Inflammatory macrophage treated with lipopolysaccharide for 4 hours (primary cell): ENCODE data around the gene TMPRSS11D.
A peak's percentile ranks its signal among the peaks of the same experiment; 100 is the strongest.

Experiments
- DNase-seq: peaks from one replicate; pipeline ENCODE4 v3.0.0-alpha.2; 2020

Gene TMPRSS11D

DNA sequence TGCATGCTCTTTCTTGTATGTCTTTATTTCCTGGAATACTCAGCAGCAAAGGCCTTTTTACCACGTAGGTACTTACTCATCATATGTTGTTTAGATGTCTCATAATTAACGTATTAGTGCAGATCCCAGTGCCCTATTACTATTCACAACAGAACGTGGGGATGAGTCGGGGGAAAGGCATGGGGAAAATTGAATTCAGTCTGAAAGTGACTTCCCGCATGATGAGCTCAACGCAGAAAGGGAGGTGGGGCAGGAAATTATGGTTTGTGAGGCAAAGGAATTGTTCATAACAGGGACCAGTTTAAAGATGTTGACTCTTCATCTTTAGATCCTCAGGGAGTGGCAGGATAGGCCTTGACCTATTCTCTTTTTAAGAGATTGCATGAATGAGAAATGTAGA lies 2.0 kb upstream of the TMPRSS11D start:
- DNase-seq = peak; percentile 54

GRCh38 chr4:67884701-67885100 lies 899 bp upstream of the TMPRSS11D start:
- DNase-seq = peak; percentile 58

GRCh38 chr4:67883458-67883857 lies 344 bp downstream of the TMPRSS11D start:
- peak; percentile 79 for DNase-seq

DNA sequence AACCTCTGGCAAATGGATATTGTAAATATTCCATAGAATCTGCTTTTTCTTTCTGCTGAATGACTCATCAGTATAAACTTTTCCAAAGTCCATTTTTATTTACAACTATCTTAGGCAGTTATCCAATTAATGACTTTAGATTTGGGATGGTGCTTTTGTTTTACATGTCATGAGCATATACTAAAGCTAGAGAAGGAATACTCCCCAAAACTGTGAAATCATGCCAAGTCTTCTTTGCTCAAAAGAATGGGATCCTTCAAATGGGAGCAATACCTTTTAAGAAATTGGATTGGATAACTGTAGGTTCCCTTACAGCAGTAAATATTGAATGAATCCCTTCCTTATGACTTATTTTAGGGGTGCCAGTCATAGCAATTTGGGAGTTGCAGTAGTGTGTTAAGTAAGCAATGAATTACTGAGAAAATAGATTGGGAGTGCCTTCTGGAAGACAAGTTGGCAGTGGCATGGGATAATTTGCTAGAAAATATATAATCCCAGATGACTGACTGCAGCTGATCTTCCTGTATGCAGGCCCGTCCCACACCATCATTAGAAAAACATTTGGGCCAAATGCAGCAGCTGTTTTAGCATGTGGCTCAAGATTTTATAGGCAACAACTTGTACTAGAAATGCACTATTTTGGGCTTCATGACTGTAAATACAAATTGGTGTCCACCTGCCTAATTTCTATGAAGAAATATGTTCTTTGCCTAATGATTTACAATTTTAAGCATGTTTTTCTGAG lies 2.8 kb downstream of the TMPRSS11D start:
- DNase-seq = no peak

DNA sequence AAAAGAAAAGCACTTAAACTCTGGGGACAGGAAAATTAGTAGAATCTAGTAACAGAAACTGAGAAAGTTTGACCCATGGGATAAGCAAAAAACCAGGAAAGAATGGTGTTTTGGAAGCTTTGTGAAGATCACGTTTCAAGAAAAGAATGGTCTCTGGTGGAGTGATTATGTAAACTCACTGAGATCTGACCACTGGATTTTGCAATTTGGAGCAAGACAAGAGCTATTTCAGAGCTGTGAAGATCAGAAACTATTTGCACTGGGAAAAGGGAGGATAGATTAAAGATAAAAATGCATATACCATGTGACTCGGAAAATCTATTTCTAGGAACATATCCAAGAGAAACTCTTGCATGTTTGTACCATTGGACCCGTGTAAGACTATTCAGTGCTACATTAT lies 4.3 kb downstream of the TMPRSS11D start:
- DNase-seq = peak; percentile 16

DNA sequence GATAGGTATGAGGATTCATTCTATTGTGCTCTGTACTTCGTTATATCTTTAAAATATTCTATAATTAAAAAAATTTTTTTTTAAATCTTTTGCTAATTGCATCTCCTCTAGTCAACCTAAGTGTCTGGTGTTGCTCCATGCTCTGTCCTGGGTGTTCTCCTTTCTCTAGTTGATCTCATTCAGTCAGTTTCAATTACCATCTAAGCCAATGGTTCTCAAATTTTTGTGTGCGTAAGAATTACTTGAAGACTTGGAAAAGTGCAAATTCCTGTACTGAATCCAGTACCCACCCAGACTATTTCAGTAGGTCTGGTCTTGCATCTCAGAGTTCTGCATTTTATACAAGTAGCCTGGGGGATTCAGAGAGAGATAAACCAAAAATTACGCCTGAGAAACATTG lies 6.7 kb downstream of the TMPRSS11D start:
- DNase-seq = no peak

DNA sequence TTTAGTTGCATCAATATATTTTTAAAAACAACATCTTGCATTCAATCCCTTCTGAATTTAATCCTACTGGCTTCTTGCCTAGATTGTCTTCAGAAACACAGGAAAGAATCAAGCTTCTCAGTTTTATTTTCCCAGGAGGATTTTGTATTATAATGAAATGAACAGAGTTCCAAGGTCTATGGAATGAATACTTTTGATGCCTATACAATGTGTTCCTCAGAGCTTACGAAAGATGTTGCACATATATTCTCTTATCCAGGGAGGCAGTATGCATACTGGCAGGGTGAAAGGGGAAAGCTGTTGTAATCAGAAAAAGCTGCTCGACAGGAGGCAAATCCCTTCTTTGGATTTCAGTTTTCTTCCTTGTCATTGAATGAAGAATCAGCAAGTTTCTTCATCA lies 8.8 kb downstream of the TMPRSS11D start:
- DNase-seq = no peak

DNA sequence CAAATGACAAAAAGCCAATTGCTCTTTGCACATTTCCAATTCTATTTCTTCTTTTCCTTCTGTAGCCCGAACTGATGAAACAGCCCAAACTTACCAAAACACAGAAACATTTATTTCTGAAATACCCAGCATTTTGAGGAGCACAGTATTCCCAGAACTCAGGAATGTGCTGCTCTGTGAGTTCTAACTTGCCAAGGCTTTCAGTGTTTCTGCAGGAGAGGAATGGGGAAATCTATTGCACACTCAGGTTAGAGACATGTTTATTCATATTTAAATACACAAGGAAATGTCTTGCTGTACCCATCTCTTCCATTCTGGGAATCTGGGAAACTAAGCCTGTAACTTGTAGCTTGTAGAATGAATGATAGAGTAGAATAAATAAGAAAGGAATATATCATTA lies 10.7 kb downstream of the TMPRSS11D start:
- no peak for DNase-seq

GRCh38 chr4:67871867-67872266 lies 11.9 kb downstream of the TMPRSS11D start:
- peak; percentile 57 for DNase-seq

GRCh38 chr4:67869580-67870190 lies 14.1 kb downstream of the TMPRSS11D start:
- DNase-seq = no peak

- DNase-seq = no peak
Measured at GRCh38 chr4:67861513-67861912, 22.3 kb downstream of the TMPRSS11D start.

DNA sequence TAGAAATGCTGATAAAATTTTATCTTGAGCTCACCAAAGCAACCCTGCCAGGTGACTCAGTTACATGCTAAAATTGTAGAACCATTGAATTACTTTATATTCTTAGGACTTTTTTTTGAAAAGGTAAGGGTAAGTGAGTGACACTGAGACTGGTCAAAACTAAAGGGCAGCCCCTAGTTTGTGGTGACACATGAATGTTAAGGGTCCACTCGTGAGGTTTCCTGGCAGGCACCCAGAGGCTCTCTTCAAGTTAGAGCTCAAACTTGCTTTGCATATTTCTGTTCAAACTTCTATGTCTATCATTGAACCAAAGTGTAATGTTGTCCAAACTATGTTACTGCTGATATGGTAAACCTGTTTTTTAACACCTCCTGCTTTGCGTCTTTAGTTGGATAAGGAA lies 30.5 kb downstream of the TMPRSS11D start:
- DNase-seq = no peak

GRCh38 chr4:67820903-67821302 lies 62.9 kb downstream of the TMPRSS11D start:
- no peak for DNase-seq

DNA sequence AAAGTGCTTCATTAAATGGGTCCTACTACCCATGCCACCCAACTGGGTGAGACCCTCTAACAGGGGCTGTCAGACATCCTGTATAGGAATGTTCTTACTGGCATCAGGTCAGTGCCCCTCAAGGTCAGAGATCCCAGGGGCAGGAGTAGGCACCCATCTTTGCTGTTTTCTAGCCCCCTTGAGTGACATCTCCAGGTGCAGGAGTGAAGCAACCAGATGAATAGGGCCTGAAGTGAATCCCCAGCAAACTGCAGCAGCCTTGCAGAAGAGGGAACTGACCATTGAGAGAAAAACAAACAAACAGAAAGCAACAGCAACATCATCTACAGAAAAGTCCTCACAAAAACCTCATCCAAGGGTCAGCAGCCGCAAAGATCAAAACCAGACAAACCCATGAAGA lies 73.8 kb downstream of the TMPRSS11D start:
- DNase-seq = no peak

DNA sequence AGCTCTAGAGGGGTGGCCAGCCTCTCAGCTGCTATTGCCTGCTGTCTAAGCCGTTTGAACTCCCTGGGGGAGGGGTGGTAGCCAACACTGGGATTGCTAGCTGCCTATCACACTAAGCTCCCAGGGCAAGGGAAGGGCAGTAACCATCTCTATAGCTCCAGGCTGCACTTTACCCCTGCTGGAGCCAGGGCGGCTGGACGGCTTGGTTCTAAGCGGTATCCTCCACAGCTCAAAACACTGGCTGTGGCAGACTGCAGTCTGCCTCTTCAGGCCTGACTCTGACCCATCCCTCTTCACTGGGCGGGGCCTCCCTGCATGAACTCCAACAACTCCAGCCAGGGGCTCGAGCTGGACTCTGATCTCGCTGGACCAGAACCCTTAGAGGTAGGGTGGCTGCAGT lies 74.3 kb downstream of the TMPRSS11D start:
- no peak for DNase-seq

- DNase-seq = no peak
Measured at GRCh38 chr4:67796810-67797209, 87.0 kb downstream of the TMPRSS11D start.

DNA sequence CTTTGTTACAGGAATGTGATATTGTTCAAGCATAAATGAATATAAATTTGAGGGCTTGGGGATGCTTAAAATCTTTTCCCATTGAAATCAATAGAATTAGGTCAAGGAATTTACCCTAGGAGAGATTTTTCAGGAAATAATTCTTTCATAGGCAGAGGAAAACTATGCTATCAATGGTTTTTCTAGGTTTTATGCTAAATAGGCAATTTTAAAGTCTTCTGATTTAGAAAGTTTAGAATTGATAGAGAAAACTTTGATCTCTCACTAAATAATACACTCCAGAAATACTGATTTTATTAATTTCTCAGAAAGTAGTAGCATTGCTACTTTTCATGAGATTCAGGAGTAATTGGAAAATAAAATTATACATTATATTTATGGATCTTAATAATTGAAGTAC lies 93.1 kb downstream of the TMPRSS11D start:
- DNase-seq = no peak

- no peak for DNase-seq
Measured at GRCh38 chr4:67787311-67787710, 96.5 kb downstream of the TMPRSS11D start.

DNA sequence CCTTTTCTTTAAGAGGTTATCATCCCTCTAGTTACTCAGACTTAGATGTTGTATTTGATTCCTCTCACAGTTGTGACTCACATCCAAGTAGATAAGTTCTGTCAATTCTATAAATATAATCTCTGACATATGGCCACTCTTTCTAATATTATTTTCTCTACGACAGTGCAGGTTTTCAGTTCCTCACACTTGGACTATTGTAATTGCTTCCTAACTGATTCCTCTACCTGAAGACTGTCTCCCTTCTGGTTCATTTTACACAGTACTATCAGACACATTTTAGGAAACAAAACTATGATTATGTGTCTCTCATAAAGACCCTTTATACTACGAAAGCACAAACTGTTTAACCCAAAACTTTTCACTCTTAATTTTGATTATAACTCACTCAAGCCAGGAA lies 98.3 kb downstream of the TMPRSS11D start:
- no peak for DNase-seq

- DNase-seq = no peak
Measured at GRCh38 chr4:67779631-67780030, 104.2 kb downstream of the TMPRSS11D start.

DNA sequence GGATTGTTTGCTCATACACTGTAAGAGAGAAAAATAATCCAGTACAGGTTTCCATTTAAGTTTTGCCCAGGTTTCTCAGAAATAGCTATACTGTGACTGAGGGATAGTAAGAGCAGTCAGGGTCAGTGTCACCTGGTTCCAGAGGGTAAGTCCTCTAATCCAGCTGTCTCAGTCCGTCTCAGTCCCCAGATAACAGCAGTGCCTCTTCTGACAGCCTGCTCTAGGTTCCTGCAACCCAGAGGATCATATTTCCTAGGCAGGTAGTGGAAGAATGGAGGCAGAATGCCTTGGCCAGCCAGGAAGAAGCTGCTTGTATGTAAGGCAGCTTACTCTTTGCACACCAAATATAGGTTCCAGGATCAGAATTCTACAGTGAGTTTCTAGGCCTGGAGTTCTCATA lies 107.1 kb downstream of the TMPRSS11D start:
- no peak for DNase-seq
